GM12875 (cell line): Measurements from ENCODE around the gene MID1.

ENCODE experiments used
- H3K4me3 ChIP-seq: one replicate; pipeline ENCODE4 v1.5.1; 2011; ENCODE audit warnings: low read depth, low read length, control low read depth
- TF ChIP-seq, protein P1 (sequence below): IDR thresholded peaks from 2 replicates; pipeline ENCODE4 v1.5.1; 2011; ENCODE audit warnings: low read depth, mild to moderate bottlenecking, control low read depth, inconsistent platforms, low read length, moderate library complexity, borderline replicate concordance; ENCODE audit not compliant: insufficient read depth

MID1 gene

DNA sequence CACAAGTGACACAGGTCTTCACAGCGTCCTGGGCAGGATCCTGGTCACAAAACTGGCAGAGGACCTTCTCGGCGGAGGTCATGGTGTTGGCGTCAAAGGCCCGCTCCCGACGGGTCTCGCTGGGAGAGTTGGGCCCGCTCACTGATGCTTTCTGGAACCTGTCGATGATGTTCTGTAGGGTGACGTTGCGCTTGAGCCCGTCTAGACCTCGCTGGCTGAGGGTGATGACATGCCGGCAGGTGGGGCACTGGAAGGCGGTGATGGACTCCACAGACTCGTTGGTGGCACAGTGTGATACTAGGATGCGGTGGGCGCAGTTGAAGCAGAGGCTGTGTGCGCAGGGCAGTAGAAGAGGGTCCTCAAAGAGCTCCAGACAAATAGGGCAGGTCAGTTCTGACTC, 53.2 kb downstream of the MID1 start:
- no peak overlapping the region for H3K4me3 ChIP-seq
- TF ChIP-seq, protein P1, sequence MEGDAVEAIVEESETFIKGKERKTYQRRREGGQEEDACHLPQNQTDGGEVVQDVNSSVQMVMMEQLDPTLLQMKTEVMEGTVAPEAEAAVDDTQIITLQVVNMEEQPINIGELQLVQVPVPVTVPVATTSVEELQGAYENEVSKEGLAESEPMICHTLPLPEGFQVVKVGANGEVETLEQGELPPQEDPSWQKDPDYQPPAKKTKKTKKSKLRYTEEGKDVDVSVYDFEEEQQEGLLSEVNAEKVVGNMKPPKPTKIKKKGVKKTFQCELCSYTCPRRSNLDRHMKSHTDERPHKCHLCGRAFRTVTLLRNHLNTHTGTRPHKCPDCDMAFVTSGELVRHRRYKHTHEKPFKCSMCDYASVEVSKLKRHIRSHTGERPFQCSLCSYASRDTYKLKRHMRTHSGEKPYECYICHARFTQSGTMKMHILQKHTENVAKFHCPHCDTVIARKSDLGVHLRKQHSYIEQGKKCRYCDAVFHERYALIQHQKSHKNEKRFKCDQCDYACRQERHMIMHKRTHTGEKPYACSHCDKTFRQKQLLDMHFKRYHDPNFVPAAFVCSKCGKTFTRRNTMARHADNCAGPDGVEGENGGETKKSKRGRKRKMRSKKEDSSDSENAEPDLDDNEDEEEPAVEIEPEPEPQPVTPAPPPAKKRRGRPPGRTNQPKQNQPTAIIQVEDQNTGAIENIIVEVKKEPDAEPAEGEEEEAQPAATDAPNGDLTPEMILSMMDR, result no peak

DNA sequence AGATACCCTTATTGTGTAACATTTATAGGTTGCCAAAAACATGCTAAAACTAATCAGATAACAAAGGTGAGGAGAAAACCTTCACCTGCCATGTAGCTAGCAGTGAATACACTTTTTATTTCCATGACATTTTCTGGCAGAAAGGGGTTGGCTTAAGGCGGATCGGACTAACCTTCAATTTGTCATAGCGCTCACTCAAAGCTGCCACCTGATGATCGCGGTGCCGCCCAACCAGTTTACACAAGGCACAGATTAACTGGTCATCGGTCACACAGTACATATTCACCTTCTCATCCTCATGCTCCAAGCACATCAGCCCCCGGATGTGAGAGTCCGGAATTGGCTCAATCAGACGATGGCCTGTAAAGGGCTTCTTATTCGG, 53.7 kb downstream of the MID1 start:
- H3K4me3 ChIP-seq, result no peak overlapping the region

DNA sequence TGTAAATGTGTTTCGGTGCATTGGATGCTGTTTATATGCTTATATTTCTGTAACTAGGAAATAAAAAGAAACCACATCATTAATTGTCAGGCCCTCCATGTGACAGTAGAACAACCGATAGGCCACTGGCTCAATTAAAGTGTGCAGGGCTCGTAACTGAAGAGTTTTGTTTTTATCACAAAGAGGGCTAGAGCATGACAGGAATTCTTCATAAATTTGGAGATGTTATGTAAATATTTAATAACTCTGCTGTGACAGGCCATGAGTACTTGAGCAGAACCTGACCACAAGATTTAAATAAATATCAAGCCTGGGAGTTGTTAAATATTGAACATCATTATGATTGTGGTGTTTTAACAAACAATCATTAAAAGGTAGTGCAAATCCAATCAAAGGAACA, 55.9 kb downstream of the MID1 start:
- TF ChIP-seq, protein P1, result no peak
- no peak overlapping the region for H3K4me3 ChIP-seq

More for the DNA sequence above, 53.7 kb downstream of the MID1 start:
- TF ChIP-seq, protein P1, result no peak

DNA sequence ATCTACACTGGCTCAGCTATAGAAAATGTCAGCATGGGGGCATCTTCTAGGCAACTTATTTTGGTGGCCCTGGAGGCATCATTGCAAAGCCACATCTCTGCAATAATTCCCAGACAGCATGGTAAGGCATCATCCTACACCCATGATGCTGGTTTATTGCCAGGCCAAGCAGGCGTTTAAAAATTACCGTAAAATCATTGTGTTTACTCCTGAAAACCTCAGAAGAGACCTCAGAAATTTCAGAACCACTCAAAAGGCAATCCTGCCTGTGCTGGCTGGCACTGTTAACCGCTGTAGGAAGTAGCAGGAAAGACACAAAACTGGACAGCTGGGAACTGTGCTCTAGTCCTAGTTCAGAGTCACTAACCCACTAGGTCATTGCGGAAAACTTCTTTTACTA, 63.2 kb downstream of the MID1 start:
- TF ChIP-seq, protein P1, result no peak
- H3K4me3 ChIP-seq, result no peak overlapping the region

DNA sequence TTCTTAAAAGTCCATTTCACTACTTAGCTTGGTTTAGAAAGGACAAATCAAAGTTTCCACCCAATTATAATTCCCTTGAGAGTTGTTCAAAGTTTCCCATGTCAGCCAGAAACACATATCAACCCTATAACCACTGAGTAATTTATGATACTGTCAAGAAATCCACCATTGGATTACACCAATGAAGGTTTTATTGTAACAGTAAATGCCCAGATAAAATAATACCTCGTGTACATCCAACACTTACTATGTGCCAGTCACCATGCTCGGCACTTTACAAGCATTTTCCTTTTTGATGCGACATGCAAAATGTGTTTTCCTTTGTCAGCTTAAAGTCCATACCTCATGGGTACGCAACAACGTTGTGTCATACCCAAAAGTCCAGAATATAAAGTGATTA, 64.0 kb downstream of the MID1 start:
- no peak overlapping the region for H3K4me3 ChIP-seq
- TF ChIP-seq, protein P1, result no peak

DNA sequence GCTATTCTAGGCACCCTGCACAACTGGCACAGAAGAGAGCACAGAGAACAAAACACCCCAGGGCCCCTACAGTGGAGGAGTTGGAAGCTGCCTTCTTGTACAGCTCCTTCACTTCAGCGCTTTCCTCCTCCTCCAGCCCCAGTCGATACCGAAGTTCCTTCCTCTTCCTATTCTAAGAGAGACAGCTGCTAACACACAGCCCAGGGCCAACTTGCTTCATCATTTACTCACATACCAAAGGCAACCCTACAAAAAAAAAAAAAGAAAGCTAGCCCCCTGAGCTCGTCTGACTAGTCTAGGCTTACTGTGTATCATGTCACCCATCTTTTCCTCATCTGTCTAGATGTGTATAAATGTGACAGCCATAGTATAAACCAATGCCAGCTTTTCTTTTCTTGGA, 64.5 kb downstream of the MID1 start:
- H3K4me3 ChIP-seq, result no peak overlapping the region
- TF ChIP-seq, protein P1, result no peak

DNA sequence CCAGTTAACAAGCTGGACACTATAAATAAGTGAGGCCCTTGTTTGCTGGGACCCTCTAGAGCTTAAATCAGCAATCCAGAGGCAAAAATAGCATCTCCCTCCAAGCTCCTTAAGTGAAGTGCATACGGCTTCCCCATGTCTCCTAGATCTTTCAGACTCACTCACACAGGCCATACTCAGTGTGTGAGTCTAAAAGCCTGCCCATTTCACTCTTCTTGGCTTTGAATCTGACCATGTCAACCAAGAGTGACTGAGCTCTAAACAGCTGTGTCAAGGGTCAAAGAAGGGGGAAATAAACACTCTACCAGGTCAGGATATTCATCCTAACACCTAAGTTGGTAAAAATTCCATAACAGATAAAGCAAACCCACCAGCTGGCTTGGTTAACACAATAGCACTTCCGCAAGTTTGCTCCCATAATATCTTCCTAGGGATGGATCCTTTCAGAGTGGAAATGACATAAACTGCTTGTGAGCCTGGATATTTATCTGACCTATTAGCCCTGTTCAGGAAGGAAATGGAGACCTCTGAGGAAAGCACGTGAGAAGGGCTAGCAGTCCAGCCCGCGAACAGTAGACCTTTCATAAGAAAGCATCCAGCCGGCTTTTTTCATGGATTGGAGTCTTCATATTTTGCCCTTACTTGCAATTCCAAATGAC, 65.6 kb downstream of the MID1 start:
- TF ChIP-seq, protein P1, result no peak
- H3K4me3 ChIP-seq, result no peak overlapping the region
